Psoas muscle (tissue), 8 donors: Measurements from ENCODE around the gene DEUP1. TPM values are rescaled to one million over a fixed set of nuclear protein-coding genes. Genes with fewer than 3 reads are reported as not detected.

Source experiments
- ATAC-seq, 4 donors: fragments of 200-7000 bp; cut with Tn5 transposase; one replicate each; pipeline ENCODE4 v1.9.1; 2020; ENCODE audit warnings: moderate library complexity in 3 of 4, mild to moderate bottlenecking in 2 of 4
- DNase-seq, 2 donors: peaks; one replicate each; pipeline ENCODE4 v3.0.0-alpha.2; 2020
- H3K27ac ChIP-seq: fragments of 200-600 bp; one replicate; pipeline ENCODE4 v1.8.0; 2022
- H3K27me3 ChIP-seq, 3 donors: fragments of 200-600 bp in 1 of 3; one replicate each; pipeline versions ENCODE4 v1.6.1 to v1.8.0; 2013 to 2022; ENCODE audit warnings: low read length in 2 of 3, mild to moderate bottlenecking in 2 of 3, moderate library complexity in 1 of 3; ENCODE audit not compliant: insufficient read depth in 3 of 3
- H3K36me3 ChIP-seq, 2 donors: fragments of 200-600 bp in 1 of 2; one replicate each; pipeline versions ENCODE4 v1.6.1 to v1.8.0; 2013 to 2022; ENCODE audit warnings: low read depth in 1 of 2, mild to moderate bottlenecking in 1 of 2, moderate library complexity in 1 of 2; ENCODE audit not compliant: insufficient read depth in 1 of 2
- H3K4me1 ChIP-seq: fragments of 200-600 bp; one replicate; pipeline ENCODE4 v1.8.0; 2022
- H3K4me3 ChIP-seq: fragments of 200-600 bp; one replicate; pipeline ENCODE4 v1.8.0; 2022; ENCODE audit warnings: mild to moderate bottlenecking
- H3K9me3 ChIP-seq: fragments of 200-600 bp; one replicate; pipeline ENCODE4 v1.8.0; 2022
- WGBS, 3 donors: extraction: QIAGEN DNeasy Blood & Tissue Kit; methylation state at CpG; one replicate each; pipeline versions ENCODE4 v1.1.6 to v1.1.7; 2013; 5-methylcytosine and 5-hydroxymethylcytosine counted together
- intact Hi-C, 2 donors: fragments of 100-400 bp; cut with DNase I; formaldehyde crosslinking; loops; one replicate each; pipeline versions ENCODE4 v1.11.0 to v1.14.2; 2022
- polyA plus RNA-seq, 3 donors: library from polyadenylated mRNA; stranded (reverse); fragments of 200-250 nt; gene quantifications; one replicate each; pipeline ENCODE4 v1.2.3, GENCODE V29; 2013
- total RNA-seq, 4 donors: library from RNA; stranded (reverse); fragmentation: NEBNext Ultra II Directional in 2 of 4; extraction: Animal tissue kit (Norgen Biotek cat#: 25700) in 2 of 4; gene quantifications; one replicate each; pipeline versions ENCODE4 v1.2.1 to v1.2.4, GENCODE V29; 2021 to 2023
- TF ChIP-seq, protein P1 (sequence below): fragments of 200-600 bp; IDR thresholded peaks from one replicate; pipeline ENCODE4 v1.8.0; 2022; ENCODE audit warnings: antibody characterized with exemption
- donor health status: healthy with polysubstance abuse.
- donor health status: DM: no; HTN: no; CAD: no; lungs with moderate emphysema.
- donor health status: Bipolar disorder and iron deficiency.
- donor health status: healthy.
- donor health status: DM: yes; HTN: yes; CAD: no.
- donor health status: DM: no; HTN: no; CAD: no.
- donor health status: DM: no; HTN: no; CAD: no.
- donor health status: DM: yes; HTN: yes; CAD: no.

The DEUP1 gene
- total and polyA plus RNA-seq, 7 donors, result not detected

DNA sequence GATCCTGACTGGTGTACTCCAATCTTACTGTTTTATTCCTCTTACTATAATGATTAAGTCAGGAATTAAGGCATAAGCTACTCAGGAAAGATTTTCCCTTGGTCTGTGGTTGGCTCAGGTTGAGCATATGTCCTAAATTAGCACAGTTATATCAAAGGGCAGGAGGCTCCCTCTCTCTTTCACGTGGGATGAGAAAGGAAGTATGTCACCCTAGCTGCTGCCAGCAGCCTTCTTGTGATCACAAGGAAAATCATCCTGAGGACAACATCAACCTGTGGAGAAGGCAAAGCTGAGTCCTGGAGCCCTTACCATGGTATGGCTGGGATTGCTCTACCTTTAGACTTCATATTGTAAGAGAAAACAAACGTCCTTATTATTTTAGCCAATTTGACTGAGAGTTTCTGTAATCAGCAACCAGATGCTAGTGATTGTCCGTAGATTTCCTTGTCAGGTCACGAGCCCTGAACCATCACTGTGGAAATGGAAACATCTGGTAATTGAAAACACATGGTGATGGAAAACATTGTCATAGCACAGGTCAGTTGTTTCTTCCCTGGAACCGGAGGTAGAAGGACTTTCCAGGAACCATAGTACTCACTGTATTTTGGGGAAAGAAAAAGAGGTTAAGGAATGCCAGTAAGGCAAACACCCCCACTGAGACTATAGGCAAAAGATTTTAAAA, 40.6 kb upstream of the DEUP1 start:
- WGBS, 3 donors, result 42 to 47% (median 42%) methylated on average over 5 of the region's 5 CpGs
- ATAC-seq, result no peak

DNA sequence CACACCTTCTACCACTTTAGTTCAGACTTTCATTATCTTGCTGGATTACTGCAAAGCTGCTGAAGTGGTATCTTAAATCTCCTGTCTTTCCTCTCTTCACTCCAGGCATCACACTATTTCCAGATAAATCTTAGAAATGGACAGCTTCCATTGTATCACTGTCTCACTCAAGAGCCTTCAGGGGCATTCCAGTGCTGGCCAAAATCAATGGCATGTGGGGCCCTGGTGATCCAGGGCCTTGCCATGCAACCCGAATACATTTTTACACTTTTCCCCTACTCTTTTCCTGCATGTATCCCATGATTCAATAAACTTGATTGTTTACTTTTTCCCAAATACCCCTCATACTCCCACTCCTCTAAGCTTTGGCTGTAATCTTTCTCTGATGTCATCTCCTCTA, 39.4 kb upstream of the DEUP1 start:
- DNase-seq (no peak), ATAC-seq (no peak)
- 85 to 100% (median 100%) methylated on average over 1 of the region's 1 CpG for WGBS, 3 donors
- Histone ChIP-seq H3K27me3 (peaks cover 0 to 2% (median 0%) of the 10 kb centered on the region in 3 donors), H3K9me3 (no peaks in the 10 kb centered on the region), H3K4me1 (no peaks in the 10 kb centered on the region), H3K4me3 (no peak overlapping the region), H3K27ac (no peak overlapping the region), H3K36me3 (no peaks in the 10 kb centered on the region)
- TF ChIP-seq, protein P1, sequence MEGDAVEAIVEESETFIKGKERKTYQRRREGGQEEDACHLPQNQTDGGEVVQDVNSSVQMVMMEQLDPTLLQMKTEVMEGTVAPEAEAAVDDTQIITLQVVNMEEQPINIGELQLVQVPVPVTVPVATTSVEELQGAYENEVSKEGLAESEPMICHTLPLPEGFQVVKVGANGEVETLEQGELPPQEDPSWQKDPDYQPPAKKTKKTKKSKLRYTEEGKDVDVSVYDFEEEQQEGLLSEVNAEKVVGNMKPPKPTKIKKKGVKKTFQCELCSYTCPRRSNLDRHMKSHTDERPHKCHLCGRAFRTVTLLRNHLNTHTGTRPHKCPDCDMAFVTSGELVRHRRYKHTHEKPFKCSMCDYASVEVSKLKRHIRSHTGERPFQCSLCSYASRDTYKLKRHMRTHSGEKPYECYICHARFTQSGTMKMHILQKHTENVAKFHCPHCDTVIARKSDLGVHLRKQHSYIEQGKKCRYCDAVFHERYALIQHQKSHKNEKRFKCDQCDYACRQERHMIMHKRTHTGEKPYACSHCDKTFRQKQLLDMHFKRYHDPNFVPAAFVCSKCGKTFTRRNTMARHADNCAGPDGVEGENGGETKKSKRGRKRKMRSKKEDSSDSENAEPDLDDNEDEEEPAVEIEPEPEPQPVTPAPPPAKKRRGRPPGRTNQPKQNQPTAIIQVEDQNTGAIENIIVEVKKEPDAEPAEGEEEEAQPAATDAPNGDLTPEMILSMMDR, result no peak
- intact Hi-C loops, result no loop called here

More for the DNA sequence above, 40.6 kb upstream of the DEUP1 start:
- Histone ChIP-seq H3K4me3 (no peak overlapping the region), H3K27me3 (peaks cover 0 to 2% (median 0%) of the 10 kb centered on the region in 3 donors), H3K4me1 (no peaks in the 10 kb centered on the region), H3K36me3 (no peaks in the 10 kb centered on the region), H3K27ac (no peak overlapping the region), H3K9me3 (no peaks in the 10 kb centered on the region)
- no peak for DNase-seq
- TF ChIP-seq, protein P1, result no peak
- intact Hi-C loops, result no loop called here

DNA sequence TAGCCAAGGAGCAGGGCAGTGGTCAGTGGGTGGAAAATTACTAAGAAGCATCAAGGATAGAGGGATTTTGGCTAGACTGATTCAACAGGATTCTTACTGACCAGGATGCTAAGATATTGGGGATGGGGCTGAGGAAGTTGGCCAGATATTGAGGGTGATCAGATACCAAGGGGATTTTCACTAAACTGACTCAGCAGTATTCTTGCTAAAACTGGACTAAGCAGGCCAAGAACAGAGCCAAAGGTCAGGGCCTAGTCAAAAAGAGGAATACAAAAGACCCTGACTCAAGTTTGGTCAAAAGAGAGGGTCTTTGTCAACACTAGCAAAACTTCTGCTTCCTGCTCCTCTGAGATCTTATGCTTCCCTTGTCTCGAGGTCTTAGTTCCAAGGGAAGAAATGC, 38.6 kb upstream of the DEUP1 start:
- Histone ChIP-seq H3K4me3 (no peak overlapping the region), H3K27ac (no peak overlapping the region), H3K4me1 (no peaks in the 10 kb centered on the region), H3K36me3 (no peaks in the 10 kb centered on the region), H3K27me3 (peaks cover 0 to 2% (median 0%) of the 10 kb centered on the region in 3 donors), H3K9me3 (no peaks in the 10 kb centered on the region)
- TF ChIP-seq, protein P1, result no peak
- DNase-seq, result no peak
- intact Hi-C loops, result no loop called here
- 55 to 73% (median 59%) methylated on average over 1 of the region's 1 CpG for WGBS, 3 donors
- no peak for ATAC-seq

DNA sequence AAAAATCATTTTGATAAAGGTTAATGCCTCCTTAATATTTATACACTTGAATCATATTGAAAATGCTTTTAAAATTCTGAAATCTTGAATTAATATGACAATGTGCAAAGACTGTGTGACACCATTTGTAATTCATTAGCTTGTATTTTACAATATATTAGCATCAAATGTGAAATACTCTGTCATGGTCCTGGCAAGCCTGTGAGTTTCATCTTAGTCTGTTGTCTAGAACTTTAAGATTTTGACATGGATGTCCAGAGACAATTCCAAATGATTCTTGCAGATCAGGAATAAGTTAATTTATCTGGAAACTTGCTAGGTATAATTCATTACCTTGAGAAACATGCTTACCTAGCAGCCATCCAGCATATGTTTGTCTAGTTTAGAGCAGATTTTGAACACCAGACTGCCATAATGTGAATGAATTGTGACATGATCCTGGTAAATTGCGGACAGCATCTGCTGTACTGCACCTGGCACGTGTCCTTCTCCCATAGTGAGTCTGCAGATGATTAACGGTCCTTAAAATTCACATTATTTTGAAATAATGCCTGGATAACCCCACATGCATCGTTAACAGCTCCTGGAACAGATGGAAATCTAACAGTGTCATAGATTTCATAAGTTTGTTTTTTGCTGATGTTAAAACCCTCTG, 34.5 kb upstream of the DEUP1 start:
- intact Hi-C loops, result loop anchor here in 1 of 2 donors (1.0 kb wide), 1 partner anchor 10 kb away; no protein-coding TSS in a partner anchor
- ATAC-seq (no peak), DNase-seq (no peak)
- Histone ChIP-seq H3K4me3 (no peak overlapping the region), H3K36me3 (no peaks in the 10 kb centered on the region), H3K9me3 (no peaks in the 10 kb centered on the region), H3K27ac (no peak overlapping the region), H3K4me1 (no peaks in the 10 kb centered on the region), H3K27me3 (no peaks in the 10 kb centered on the region)
- 23 to 31% (median 25%) methylated on average over 4 of the region's 4 CpGs for WGBS, 3 donors
- TF ChIP-seq, protein P1, result no peak
